Stimulated activated naive B cell treated with anti-CD40 and anti-IgM and Interleukin-4, amounts not matched to agents 10 μg/mL and 1 μg/mL and 100 μg/mL, for 72 hours (primary cell): ENCODE data around the gene FRRS1L.

Experiments used
- ATAC-seq, 2 donors: fragments of 150-1000 bp; cut with Tn5 transposase; replicated peaks; 2 replicates each; pipeline ENCODE4 v1.10.0; 2021; ENCODE audit warnings: moderate library complexity in 1 of 2
- DNase-seq: peaks from one replicate; pipeline ENCODE4 v3.0.0; 2021
- H3K27ac Mint-ChIP-seq: one replicate; pipeline ENCODE4 v1.8.0; 2022; ENCODE audit warnings: mild to moderate bottlenecking, mixed read lengths
- H3K27me3 Mint-ChIP-seq, 2 donors: one replicate each; pipeline ENCODE4 v1.8.0; 2022; ENCODE audit warnings: mixed read lengths in 2 of 2
- H3K36me3 Mint-ChIP-seq, 2 donors: one replicate each; pipeline ENCODE4 v1.8.0; 2022; ENCODE audit warnings: mixed read lengths in 2 of 2, mild to moderate bottlenecking in 1 of 2
- H3K4me1 Mint-ChIP-seq, 2 donors: one replicate each; pipeline ENCODE4 v1.8.0; 2022; ENCODE audit warnings: mixed read lengths in 2 of 2, mild to moderate bottlenecking in 1 of 2
- H3K4me3 Mint-ChIP-seq, 2 donors: one replicate each; pipeline ENCODE4 v1.8.0; 2022; ENCODE audit warnings: mild to moderate bottlenecking in 2 of 2, mixed read lengths in 2 of 2, moderate library complexity in 1 of 2
- H3K9me3 Mint-ChIP-seq, 2 donors: one replicate each; pipeline ENCODE4 v1.8.0; 2022; ENCODE audit warnings: mixed read lengths in 2 of 2, mild to moderate bottlenecking in 1 of 2

FRRS1L gene

DNA sequence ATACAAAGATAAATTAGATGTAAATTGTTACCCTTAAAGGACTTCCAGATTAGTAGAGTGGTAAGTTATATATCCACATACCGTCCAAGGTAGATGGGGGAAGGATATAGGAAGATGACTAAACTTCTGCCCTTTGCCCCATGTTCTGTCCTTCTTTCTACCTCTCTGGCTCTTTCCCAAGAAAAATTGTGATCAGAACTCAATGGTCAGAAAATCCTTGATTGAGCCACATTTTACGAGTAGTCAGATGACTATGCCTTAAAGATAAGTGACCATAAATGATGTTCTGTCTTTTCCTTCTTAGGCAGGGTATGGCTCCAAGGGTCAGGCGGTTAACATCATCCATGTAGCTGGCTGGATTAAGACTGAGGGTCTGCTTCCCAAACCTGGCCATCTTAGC is 4.4 kb downstream of the FRRS1L start:
- peaks cover 39 to 64% of the 10 kb centered on the region in 2 donors for H3K27me3 Mint-ChIP-seq

DNA sequence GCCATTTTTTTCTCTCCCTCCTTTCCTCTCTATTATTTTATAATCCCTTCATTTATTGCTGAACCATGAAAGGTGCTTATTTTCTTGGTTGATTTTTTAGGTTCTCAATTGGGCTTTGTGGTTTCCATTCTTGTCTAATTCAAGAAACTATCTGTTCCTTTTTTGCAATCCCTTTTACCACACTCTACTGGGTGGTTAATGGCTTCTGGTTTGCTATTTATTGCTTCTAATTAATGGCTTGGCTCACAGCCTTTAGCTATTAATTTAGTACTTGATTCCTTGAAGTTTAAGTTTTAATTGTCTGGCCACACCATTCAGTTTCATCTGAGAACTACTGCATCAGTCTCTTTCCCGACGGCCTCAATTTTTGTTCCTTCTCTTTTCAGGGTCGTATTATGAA is 5.6 kb downstream of the FRRS1L start:
- peaks cover 5 to 8% of the 10 kb centered on the region in 2 donors for H3K4me1 Mint-ChIP-seq
- no peaks in the 10 kb centered on the region for H3K36me3 Mint-ChIP-seq
- H3K9me3 Mint-ChIP-seq, result peaks cover 0 to 8% of the 10 kb centered on the region in 2 donors
- H3K27me3 Mint-ChIP-seq, result peaks cover 32 to 62% of the 10 kb centered on the region in 2 donors
- no peak for ATAC-seq
- no peak overlapping the region for H3K27ac Mint-ChIP-seq
- DNase-seq, result no peak
- H3K4me3 Mint-ChIP-seq, result no peak overlapping the region

More for the DNA sequence above, 4.4 kb downstream of the FRRS1L start:
- Mint-ChIP-seq H3K36me3 (peaks cover 0 to 2% of the 10 kb centered on the region in 2 donors), H3K27ac (no peak overlapping the region), H3K9me3 (peaks cover 0 to 8% of the 10 kb centered on the region in 2 donors), H3K4me1 (peaks cover 9 to 14% of the 10 kb centered on the region in 2 donors), H3K4me3 (no peak overlapping the region)
- ATAC-seq, result no peak
- no peak for DNase-seq

DNA sequence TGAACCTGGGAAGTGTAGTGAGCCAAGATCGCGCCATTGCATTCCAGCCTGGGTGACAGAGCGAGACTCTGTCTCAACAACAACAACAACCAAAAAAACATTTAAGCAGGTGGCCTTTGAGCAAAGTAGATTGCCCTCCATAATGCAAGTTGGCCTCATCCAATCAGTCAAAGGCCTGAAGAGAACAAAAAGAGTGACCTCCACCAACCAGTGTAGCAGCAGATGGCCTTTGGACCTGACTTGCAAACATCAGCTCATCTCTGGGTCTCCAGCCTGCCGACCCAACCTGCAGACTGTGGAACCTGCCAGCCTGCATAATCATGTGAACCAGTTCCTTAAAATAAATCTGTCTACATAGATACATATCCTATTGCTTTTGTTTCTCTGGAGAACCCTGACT is 7.5 kb downstream of the FRRS1L start:
- Mint-ChIP-seq H3K4me1 (peaks cover 5 to 8% of the 10 kb centered on the region in 2 donors), H3K27ac (no peak overlapping the region), H3K4me3 (no peak overlapping the region), H3K9me3 (peaks cover 0 to 8% of the 10 kb centered on the region in 2 donors), H3K27me3 (peaks cover 24 to 51% of the 10 kb centered on the region in 2 donors), H3K36me3 (no peaks in the 10 kb centered on the region)
- ATAC-seq (no peak), DNase-seq (no peak)

DNA sequence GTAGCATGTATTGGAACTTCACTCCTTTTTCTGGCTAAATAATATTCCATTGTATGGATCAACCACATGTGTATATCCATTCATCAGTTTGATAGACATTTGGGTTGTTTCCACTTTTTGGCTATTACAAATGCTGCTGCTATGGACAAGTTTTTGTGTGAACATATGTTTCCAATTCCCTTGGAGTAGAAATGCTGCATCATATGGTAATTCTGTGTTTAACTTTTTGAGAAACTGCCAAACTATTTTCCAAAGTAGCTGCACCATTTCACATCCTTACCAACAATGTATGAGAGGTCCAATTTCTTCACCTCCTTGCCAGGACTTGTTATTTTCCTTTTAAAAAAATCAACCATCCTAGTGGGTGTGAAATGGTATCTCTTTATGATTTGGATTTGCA is 8.4 kb downstream of the FRRS1L start:
- no peak for DNase-seq
- Mint-ChIP-seq H3K9me3 (peaks cover 6 to 8% of the 10 kb centered on the region in 2 donors), H3K27ac (no peak overlapping the region), H3K4me3 (no peak overlapping the region), H3K36me3 (no peaks in the 10 kb centered on the region), H3K27me3 (peaks cover 20 to 44% of the 10 kb centered on the region in 2 donors), H3K4me1 (peaks cover 0 to under 1% of the 10 kb centered on the region in 2 donors)
- ATAC-seq, result no peak

DNA sequence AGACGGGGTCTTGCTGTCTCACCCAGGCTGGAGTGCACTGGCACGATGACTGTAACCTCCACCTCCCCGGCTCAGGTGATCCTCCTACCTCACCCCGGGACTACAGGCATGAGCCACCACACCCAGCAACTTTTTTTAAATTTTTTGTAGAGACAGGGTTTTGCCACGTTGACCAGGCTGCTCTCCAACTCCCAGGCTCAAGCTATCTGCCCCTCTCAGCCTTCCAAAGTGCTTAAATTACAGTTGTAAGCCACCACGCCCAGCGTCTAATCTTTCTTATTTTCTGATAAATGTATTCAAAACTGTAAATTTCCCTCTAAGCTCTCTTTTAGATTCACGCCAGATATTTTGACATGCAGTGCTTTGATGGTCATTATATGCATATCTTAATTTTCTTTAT is 10.3 kb downstream of the FRRS1L start:
- Mint-ChIP-seq H3K27ac (no peak overlapping the region), H3K9me3 (peaks cover 8 to 9% of the 10 kb centered on the region in 2 donors), H3K4me1 (no peaks in the 10 kb centered on the region), H3K4me3 (no peak overlapping the region), H3K27me3 (peaks cover 20 to 40% of the 10 kb centered on the region in 2 donors), H3K36me3 (no peaks in the 10 kb centered on the region)
- no peak for DNase-seq
- ATAC-seq, result no peak

DNA sequence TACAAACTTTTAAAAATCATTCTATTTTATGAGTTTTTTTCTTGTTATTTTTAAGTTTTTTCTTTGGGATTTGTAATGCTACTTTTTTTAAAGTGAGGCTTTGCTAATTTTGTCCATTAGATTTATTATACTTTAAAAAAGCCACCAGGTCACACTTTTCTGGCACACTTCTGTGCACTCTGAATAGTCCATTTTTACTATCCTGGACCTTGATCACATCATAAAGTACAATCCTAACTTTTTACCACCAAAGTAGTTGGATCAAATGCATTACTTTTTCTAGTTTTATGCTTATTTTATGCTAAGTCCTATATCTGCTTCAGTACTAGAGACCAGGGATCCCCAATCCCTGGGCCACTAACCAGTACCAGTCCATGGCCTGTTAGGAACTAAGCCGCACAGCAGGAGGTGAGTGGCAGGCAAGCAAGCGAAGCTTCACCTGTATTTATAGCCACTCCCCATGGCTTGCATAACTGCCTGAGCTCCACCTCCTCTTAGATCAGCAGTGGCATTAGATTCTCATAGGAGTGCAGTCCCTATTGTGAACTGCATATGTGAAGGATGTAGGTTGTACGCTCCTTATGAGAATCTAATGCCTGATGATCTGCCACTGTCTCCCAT is 16.0 kb downstream of the FRRS1L start:
- ATAC-seq (no peak), DNase-seq (no peak)
- Mint-ChIP-seq H3K4me1 (no peaks in the 10 kb centered on the region), H3K36me3 (no peaks in the 10 kb centered on the region), H3K9me3 (peaks cover 4 to 9% of the 10 kb centered on the region in 2 donors), H3K27me3 (peaks cover 6 to 11% of the 10 kb centered on the region in 2 donors), H3K27ac (no peak overlapping the region), H3K4me3 (no peak overlapping the region)

DNA sequence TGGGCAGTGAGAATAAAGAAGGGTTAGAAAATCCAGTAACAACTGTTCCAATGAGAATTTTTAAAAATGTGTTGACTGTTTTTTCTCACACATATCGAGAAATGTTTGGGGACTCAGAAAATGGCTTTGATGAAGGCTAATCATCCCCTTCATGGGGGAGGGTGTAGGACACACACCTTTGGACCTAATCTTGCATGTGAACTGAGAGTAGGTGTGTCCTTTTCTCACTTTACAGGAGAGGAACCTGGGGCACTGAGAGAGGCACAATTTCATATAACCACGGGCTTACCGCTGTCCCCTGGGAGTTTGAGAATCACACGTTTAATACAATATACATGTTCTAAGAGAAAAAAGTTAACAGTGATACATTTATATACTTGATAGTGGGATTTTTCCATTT is 17.3 kb downstream of the FRRS1L start:
- H3K9me3 Mint-ChIP-seq, result peaks cover 4 to 9% of the 10 kb centered on the region in 2 donors

DNA sequence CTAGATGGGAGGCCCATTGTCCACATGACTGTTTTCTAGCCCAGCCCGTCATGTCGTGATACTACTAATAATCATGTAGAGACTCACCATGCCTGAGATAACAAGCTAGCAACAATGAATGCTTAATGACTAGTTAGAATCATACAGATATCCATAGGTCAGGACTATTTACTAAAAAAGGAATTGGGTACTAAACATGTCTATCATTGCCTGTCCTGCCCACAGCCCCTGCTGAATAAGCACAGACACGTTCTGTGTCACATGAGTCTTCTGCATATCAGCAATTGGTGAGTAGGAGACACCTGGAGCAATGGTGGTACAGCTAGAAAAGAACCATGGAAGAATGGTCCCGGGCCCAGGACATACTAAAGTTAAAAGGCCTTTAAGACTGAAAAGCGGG is 18.0 kb downstream of the FRRS1L start:
- no peak overlapping the region for H3K27ac Mint-ChIP-seq
- no peaks in the 10 kb centered on the region for H3K4me1 Mint-ChIP-seq
- H3K27me3 Mint-ChIP-seq, result peaks cover 17 to 19% of the 10 kb centered on the region in 2 donors
- DNase-seq (no peak), ATAC-seq (no peak)
- H3K36me3 Mint-ChIP-seq, result no peaks in the 10 kb centered on the region
- peaks cover 0 to 8% of the 10 kb centered on the region in 2 donors for H3K9me3 Mint-ChIP-seq
- H3K4me3 Mint-ChIP-seq, result no peak overlapping the region

More for the DNA sequence above, 17.3 kb downstream of the FRRS1L start:
- DNase-seq (no peak), ATAC-seq (no peak)
- Mint-ChIP-seq H3K4me1 (no peaks in the 10 kb centered on the region), H3K4me3 (no peak overlapping the region), H3K27ac (peak overlapping the region; percentile 37), H3K36me3 (no peaks in the 10 kb centered on the region), H3K27me3 (peaks cover 11 to 17% of the 10 kb centered on the region in 2 donors)

DNA sequence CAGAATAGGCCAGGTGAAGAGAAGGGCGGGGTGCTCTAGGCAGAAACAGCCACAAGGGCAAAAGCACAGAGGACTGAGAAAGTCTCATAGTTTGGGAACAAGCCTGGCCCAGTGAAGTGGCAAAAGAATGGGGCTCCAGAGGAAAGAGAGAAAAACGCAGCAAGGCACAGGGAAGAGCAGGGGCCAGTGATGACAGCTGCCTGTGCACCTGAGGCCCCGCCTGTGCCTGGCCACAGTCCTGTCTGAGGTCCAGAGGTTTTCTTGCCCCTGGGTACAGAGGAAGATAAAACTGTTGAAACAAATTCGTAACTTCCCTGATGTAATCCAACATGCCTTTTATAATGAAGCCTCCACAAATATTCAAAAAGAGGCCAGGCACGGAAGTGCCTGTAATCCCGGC is 22.0 kb downstream of the FRRS1L start:
- Mint-ChIP-seq H3K36me3 (no peaks in the 10 kb centered on the region), H3K27ac (no peak overlapping the region), H3K27me3 (peaks cover 20 to 27% of the 10 kb centered on the region in 2 donors), H3K4me3 (no peak overlapping the region), H3K4me1 (peaks cover 0 to 2% of the 10 kb centered on the region in 2 donors), H3K9me3 (no peaks in the 10 kb centered on the region)
- DNase-seq (no peak), ATAC-seq (no peak)

DNA sequence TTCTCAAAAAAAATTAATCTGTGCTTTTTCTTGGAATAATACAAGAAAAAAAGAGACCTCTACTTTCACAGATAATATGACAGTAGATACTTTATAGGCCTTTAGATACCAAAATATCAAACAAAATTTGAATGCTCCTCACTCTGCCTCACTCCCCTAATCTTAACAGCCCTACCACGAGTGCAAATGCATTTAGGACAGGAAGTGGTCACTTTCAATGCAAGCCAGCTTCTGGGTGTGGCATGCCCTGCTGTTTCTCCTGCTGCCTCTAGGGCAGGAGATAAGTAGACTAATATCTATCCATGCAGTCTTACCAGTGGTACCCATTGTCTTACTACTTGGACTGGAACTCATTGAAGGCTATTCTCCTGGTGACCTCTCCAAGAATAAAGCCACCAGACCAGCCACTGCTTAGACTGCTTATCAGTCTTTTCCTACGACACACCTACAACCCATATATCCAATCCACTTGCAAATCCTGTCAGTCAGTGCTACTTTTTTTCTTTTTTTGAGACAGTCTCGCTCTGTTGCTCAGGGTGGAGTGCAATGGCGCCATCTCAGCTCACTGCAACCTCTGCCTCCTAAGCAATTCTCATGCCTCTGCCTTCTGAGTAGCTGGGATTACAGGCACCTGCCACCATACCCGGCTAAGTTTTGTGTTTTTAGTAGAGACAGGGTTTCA is 23.0 kb downstream of the FRRS1L start:
- peaks cover 0 to 2% of the 10 kb centered on the region in 2 donors for H3K4me1 Mint-ChIP-seq
- H3K27me3 Mint-ChIP-seq, result peaks cover 20 to 27% of the 10 kb centered on the region in 2 donors
- H3K36me3 Mint-ChIP-seq, result no peaks in the 10 kb centered on the region
- H3K27ac Mint-ChIP-seq, result no peak overlapping the region
- H3K9me3 Mint-ChIP-seq, result no peaks in the 10 kb centered on the region
- ATAC-seq (peak; percentile 85 to 91), DNase-seq (no peak)
- no peak overlapping the region for H3K4me3 Mint-ChIP-seq

DNA sequence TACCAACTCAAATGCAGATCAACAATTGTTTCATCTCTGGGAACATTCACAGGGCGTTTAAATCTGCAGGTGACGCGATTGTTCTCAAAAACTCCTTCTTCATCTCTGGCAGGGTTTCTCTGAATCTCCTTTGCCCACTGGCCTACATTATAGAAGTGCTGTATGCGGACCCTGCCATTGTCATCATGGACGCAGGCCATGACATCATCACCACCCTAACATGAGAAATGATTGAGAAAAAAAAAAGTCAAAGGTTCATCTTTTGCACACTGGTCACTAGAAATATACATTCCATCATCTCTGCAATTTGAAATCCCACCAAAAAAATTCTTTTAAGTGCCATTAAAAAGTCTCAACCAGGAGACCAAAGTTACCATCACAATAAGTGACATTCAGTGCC is 25.7 kb downstream of the FRRS1L start:
- ATAC-seq, result no peak
- Mint-ChIP-seq H3K27me3 (peaks cover 14 to 22% of the 10 kb centered on the region in 2 donors), H3K36me3 (no peaks in the 10 kb centered on the region), H3K9me3 (no peaks in the 10 kb centered on the region), H3K4me1 (peaks cover 0 to 2% of the 10 kb centered on the region in 2 donors), H3K27ac (no peak overlapping the region), H3K4me3 (no peak overlapping the region)
- DNase-seq, result no peak

DNA sequence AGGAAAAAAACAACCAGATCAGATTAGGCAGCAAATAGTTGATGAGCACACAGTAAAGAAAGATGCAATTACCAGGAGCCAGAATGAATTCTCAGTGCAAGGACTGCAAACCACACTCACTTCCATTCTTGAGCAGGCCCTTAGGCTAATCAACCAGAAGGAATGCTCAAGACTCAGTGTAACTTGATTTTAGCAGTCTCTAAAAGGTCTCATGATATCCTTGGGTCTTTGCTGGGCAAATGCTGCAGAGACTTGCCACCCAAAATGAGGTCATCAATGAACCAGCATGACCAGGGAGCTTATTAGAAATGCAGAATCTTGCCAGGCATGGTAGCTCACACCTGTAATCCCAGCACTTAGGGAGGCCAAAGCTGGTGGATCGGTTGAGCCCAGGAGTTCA is 27.2 kb downstream of the FRRS1L start:
- H3K27ac Mint-ChIP-seq, result no peak overlapping the region
- no peaks in the 10 kb centered on the region for H3K9me3 Mint-ChIP-seq
- DNase-seq, result no peak
- no peak overlapping the region for H3K4me3 Mint-ChIP-seq
- H3K27me3 Mint-ChIP-seq, result peaks cover 10 to 16% of the 10 kb centered on the region in 2 donors
- H3K36me3 Mint-ChIP-seq, result no peaks in the 10 kb centered on the region
- peaks cover 0 to 2% of the 10 kb centered on the region in 2 donors for H3K4me1 Mint-ChIP-seq
- no peak for ATAC-seq

DNA sequence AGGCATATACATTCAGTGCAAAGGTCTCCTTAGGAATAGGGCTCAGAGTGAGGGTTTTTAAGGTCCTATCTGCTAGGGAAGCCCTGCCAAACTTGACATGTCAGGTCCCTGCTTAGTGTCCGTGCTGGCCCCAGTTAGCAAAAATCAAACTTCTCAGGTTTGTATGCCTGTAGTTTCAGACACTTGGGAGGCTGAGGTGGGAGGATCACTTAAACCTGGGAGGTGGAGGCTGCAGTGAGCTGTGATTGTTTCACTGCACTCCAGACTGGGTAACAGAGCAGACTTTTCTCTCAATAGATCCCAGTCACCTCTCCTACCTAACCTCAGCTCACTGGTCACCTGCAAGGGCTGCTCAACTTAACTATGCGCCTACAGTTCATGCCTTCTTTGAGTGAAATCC is 28.6 kb downstream of the FRRS1L start:
- no peak overlapping the region for H3K4me3 Mint-ChIP-seq
- H3K27me3 Mint-ChIP-seq, result peaks cover 0 to 9% of the 10 kb centered on the region in 2 donors
- no peaks in the 10 kb centered on the region for H3K4me1 Mint-ChIP-seq
- no peaks in the 10 kb centered on the region for H3K9me3 Mint-ChIP-seq
- DNase-seq, result no peak
- ATAC-seq, result no peak
- H3K27ac Mint-ChIP-seq, result no peak overlapping the region
- no peaks in the 10 kb centered on the region for H3K36me3 Mint-ChIP-seq

DNA sequence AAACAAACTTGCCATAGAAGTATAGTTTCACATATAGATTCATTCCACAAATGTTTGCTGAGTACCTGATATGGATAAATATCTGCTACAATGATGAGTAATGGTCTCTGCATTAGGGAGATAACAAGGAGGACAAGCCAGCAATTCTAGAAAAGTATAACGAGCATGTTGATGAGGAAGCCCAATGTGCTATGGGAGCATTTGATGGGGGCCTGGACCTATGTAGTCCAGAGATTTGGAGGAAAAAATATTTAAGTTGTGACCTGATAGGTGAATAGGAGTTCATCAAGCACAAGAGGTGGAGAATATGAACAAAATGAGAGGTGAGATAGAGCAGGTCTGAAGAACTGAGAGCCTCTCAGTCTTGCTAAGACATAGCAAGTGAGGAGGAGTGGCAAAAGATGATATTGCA is 32.9 kb downstream of the FRRS1L start:
- no peak overlapping the region for H3K4me3 Mint-ChIP-seq
- H3K27ac Mint-ChIP-seq, result no peak overlapping the region
- H3K36me3 Mint-ChIP-seq, result no peaks in the 10 kb centered on the region
- peaks cover 0 to 5% of the 10 kb centered on the region in 2 donors for H3K27me3 Mint-ChIP-seq
- no peak for ATAC-seq
- H3K9me3 Mint-ChIP-seq, result no peaks in the 10 kb centered on the region
- no peak for DNase-seq
- H3K4me1 Mint-ChIP-seq, result no peaks in the 10 kb centered on the region

DNA sequence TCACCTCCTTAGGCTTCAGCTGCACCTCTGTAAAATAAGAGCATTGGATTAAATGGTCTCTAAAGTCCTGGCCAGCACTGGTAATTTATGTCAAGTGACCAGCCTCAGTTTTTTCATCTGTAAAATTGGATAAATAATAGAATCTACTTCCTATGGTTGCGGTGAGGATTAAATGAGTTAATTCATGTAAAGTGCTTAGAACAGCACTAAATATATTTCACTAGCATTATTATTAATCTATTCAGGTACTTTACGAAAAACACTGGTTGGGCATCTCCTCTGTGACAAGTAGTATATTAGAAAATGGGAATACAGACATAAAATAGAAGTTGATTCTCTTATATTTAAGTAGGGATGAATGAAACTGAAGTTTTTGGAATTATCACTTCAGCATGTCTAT is 33.5 kb downstream of the FRRS1L start:
- no peaks in the 10 kb centered on the region for H3K36me3 Mint-ChIP-seq
- peaks cover 0 to 5% of the 10 kb centered on the region in 2 donors for H3K27me3 Mint-ChIP-seq
- no peaks in the 10 kb centered on the region for H3K9me3 Mint-ChIP-seq
- H3K4me3 Mint-ChIP-seq, result no peak overlapping the region
- ATAC-seq, result no peak
- H3K4me1 Mint-ChIP-seq, result no peaks in the 10 kb centered on the region
- no peak overlapping the region for H3K27ac Mint-ChIP-seq
- DNase-seq, result no peak
